Mesenchymal stem cell (in vitro differentiated cells and primary cell): ENCODE results near the gene TMEM134.

Experiments
- DNase-seq: peaks from one replicate; pipeline ENCODE4 v3.0.0-alpha.2; 2013
- H2AFZ ChIP-seq: one replicate; pipeline ENCODE4 v1.6.1; 2013; ENCODE audit warnings: low read depth, mild to moderate bottlenecking, control low read depth, inconsistent platforms, low read length, moderate library complexity
- H2AK5ac ChIP-seq: 2 replicates; pipeline ENCODE4 v1.6.1; 2013; ENCODE audit warnings: low read length, moderate library complexity, mild to moderate bottlenecking, inconsistent platforms; ENCODE audit not compliant: severe bottlenecking
- H2BK120ac ChIP-seq: one replicate; pipeline ENCODE4 v1.6.1; 2013; ENCODE audit warnings: low read depth, mild to moderate bottlenecking, inconsistent platforms, low read length, moderate library complexity
- H2BK12ac ChIP-seq, 2 experiments: one replicate each; pipeline ENCODE4 v1.6.1; 2013; ENCODE audit warnings: inconsistent platforms in 2 of 2, low read length in 2 of 2, mild to moderate bottlenecking in 2 of 2, moderate library complexity in 2 of 2, control low read depth in 1 of 2
- H2BK15ac ChIP-seq: one replicate; pipeline ENCODE4 v1.6.1; 2013; ENCODE audit warnings: mild to moderate bottlenecking, low read depth, inconsistent platforms; ENCODE audit not compliant: poor library complexity, severe bottlenecking
- H2BK5ac ChIP-seq: 2 replicates; pipeline ENCODE4 v1.6.1; 2013; ENCODE audit warnings: low read depth, mild to moderate bottlenecking, low read length, control low read depth, inconsistent platforms; ENCODE audit not compliant: poor library complexity, severe bottlenecking
- H3K14ac ChIP-seq, 2 experiments: one replicate each; pipeline ENCODE4 v1.6.1; 2013; ENCODE audit warnings: inconsistent platforms in 2 of 2, low read length in 2 of 2, control low read depth in 1 of 2, mild to moderate bottlenecking in 1 of 2, moderate library complexity in 1 of 2
- H3K18ac ChIP-seq, 2 experiments: one replicate each; pipeline ENCODE4 v1.6.1; 2013; ENCODE audit warnings: inconsistent platforms in 2 of 2, low read length in 2 of 2, control low read depth in 1 of 2, low read depth in 1 of 2, mild to moderate bottlenecking in 1 of 2
- H3K23ac ChIP-seq, 2 experiments: one replicate each; pipeline ENCODE4 v1.6.1; 2013; ENCODE audit warnings: inconsistent platforms in 2 of 2, low read length in 2 of 2, mild to moderate bottlenecking in 2 of 2, moderate library complexity in 2 of 2, control low read depth in 1 of 2
- H3K27ac ChIP-seq: 2 replicates; pipeline ENCODE4 v1.5.1; 2013; ENCODE audit warnings: mild to moderate bottlenecking, moderate library complexity, low read length, control low read depth, inconsistent platforms; ENCODE audit not compliant: poor library complexity, severe bottlenecking
- H3K27me3 ChIP-seq, 2 experiments: 2 replicates each; pipeline versions ENCODE4 v1.6.1 to v1.7.0; 2013; ENCODE audit warnings: low read length in 2 of 2, mild to moderate bottlenecking in 2 of 2, moderate library complexity in 2 of 2, control low read depth in 1 of 2, inconsistent platforms in 1 of 2; ENCODE audit not compliant: control insufficient read depth in 1 of 2, insufficient read depth in 1 of 2
- H3K36me3 ChIP-seq, 2 experiments: 2 replicates each; pipeline versions ENCODE4 v1.6.1 to v1.7.0; 2013; ENCODE audit warnings: low read length in 2 of 2, control low read depth in 1 of 2, inconsistent platforms in 1 of 2, low read depth in 1 of 2, mild to moderate bottlenecking in 1 of 2; ENCODE audit not compliant: insufficient read depth in 2 of 2, control insufficient read depth in 1 of 2
- H3K4ac ChIP-seq, 2 experiments: one replicate each; pipeline ENCODE4 v1.6.1; 2013; ENCODE audit warnings: inconsistent platforms in 2 of 2, low read length in 2 of 2, mild to moderate bottlenecking in 2 of 2, moderate library complexity in 2 of 2, control low read depth in 1 of 2, low read depth in 1 of 2
- H3K4me1 ChIP-seq: 2 replicates; pipeline ENCODE4 v1.6.1; 2013; ENCODE audit warnings: low read depth, low read length, control low read depth; ENCODE audit not compliant: control insufficient read depth, insufficient read depth
- H3K4me2 ChIP-seq: 2 replicates; pipeline ENCODE4 v1.6.1; 2013; ENCODE audit warnings: low read length, mild to moderate bottlenecking, inconsistent platforms; ENCODE audit not compliant: poor library complexity, severe bottlenecking
- H3K4me3 ChIP-seq, 2 experiments: 2 replicates each; pipeline versions ENCODE4 v1.5.1 to v1.7.0; 2013; ENCODE audit warnings: low read length in 2 of 2, mild to moderate bottlenecking in 2 of 2, control low read depth in 1 of 2, low read depth in 1 of 2; ENCODE audit not compliant: insufficient read depth in 1 of 2
- H3K79me1 ChIP-seq: replicated peaks from 2 replicates; pipeline ENCODE4 v1.6.1; 2013; ENCODE audit warnings: mild to moderate bottlenecking, control low read depth, low read length, inconsistent platforms; ENCODE audit not compliant: poor library complexity, severe bottlenecking
- H3K9ac ChIP-seq: 2 replicates; pipeline ENCODE4 v1.7.0; 2013; ENCODE audit warnings: mild to moderate bottlenecking, low read length, moderate library complexity
- H3K9me3 ChIP-seq: 2 replicates; pipeline ENCODE4 v1.7.0; 2013; ENCODE audit warnings: mild to moderate bottlenecking, low read length; ENCODE audit not compliant: control insufficient read depth
- H4K8ac ChIP-seq: one replicate; pipeline ENCODE4 v1.6.1; 2013; ENCODE audit warnings: inconsistent platforms, mild to moderate bottlenecking, low read length, moderate library complexity
- H4K91ac ChIP-seq: one replicate; pipeline ENCODE4 v1.6.1; 2013; ENCODE audit warnings: mild to moderate bottlenecking, low read length, inconsistent platforms
- WGBS: methylation state at CpG from one replicate; pipeline ENCODE4 v1.1.7; 2013; ENCODE audit warnings: mixed read lengths; 5-methylcytosine and 5-hydroxymethylcytosine counted together

Gene TMEM134

GRCh38 chr11:67420147-67420645 is 48.9 kb downstream of the TMEM134 start:
- H4K8ac ChIP-seq = peak overlapping the region; percentile 69
- WGBS = 66% methylated on average over 9 of the region's 15 CpGs
- peak overlapping the region; percentile 27 for H2AK5ac ChIP-seq
- H3K27me3 ChIP-seq = peaks cover 0 to 15% of the 10 kb centered on the region in 2 experiments
- H3K9ac ChIP-seq = peak overlapping the region; percentile 64
- peak overlapping the region; percentile 81 to 94 for H3K18ac ChIP-seq
- H2BK15ac ChIP-seq = no peak overlapping the region
- peaks cover 8% of the 10 kb centered on the region for H3K79me1 ChIP-seq
- peak overlapping the region; percentile 34 for H4K91ac ChIP-seq
- peak overlapping the region in 1 of 2 experiments; percentile 29 for H3K23ac ChIP-seq
- peak overlapping the region in 1 of 2 experiments; percentile 22 for H2BK12ac ChIP-seq
- peaks cover 52% of the 10 kb centered on the region for H3K4me1 ChIP-seq
- no peaks in the 10 kb centered on the region for H3K9me3 ChIP-seq
- H3K4ac ChIP-seq = peak overlapping the region in 1 of 2 experiments; percentile 53
- peak overlapping the region in 1 of 2 experiments; percentile 86 for H3K14ac ChIP-seq
- peak overlapping the region; percentile 40 for H2BK5ac ChIP-seq
- H3K4me3 ChIP-seq = peak overlapping the region; percentile 70 to 73
- DNase-seq = no peak
- peak overlapping the region; percentile 84 for H2AFZ ChIP-seq
- no peak overlapping the region for H3K27ac ChIP-seq
- no peak overlapping the region for H2BK120ac ChIP-seq
- H3K36me3 ChIP-seq = peaks cover 0 to 17% of the 10 kb centered on the region in 2 experiments
- H3K4me2 ChIP-seq = peak overlapping the region; percentile 80

- H3K4me1 ChIP-seq = peaks cover 55% of the 10 kb centered on the region
- no peaks in the 10 kb centered on the region for H3K9me3 ChIP-seq
- peaks cover 0 to 15% of the 10 kb centered on the region in 2 experiments for H3K36me3 ChIP-seq
- no peak overlapping the region for H4K8ac ChIP-seq
- H3K18ac ChIP-seq = no peak overlapping the region
- H2BK15ac ChIP-seq = no peak overlapping the region
- WGBS = 96% methylated on average over 21 of the region's 21 CpGs
- H2BK120ac ChIP-seq = no peak overlapping the region
- H3K4me3 ChIP-seq = no peak overlapping the region
- H3K9ac ChIP-seq = no peak overlapping the region
- H3K14ac ChIP-seq = no peak overlapping the region
- H2AFZ ChIP-seq = no peak overlapping the region
- H3K27ac ChIP-seq = no peak overlapping the region
- peak overlapping the region; percentile 25 for H4K91ac ChIP-seq
- no peak overlapping the region for H3K23ac ChIP-seq
- peak overlapping the region; percentile 80 for H3K4me2 ChIP-seq
- no peak overlapping the region for H3K4ac ChIP-seq
- H2AK5ac ChIP-seq = peak overlapping the region; percentile 7
- H3K27me3 ChIP-seq = peaks cover 5 to 22% of the 10 kb centered on the region in 2 experiments
- H2BK5ac ChIP-seq = no peak overlapping the region
- DNase-seq = no peak
- H2BK12ac ChIP-seq = no peak overlapping the region
- peaks cover 8% of the 10 kb centered on the region for H3K79me1 ChIP-seq
Measured at GRCh38 chr11:67419325-67420049, 49.6 kb downstream of the TMEM134 start.

- Histone ChIP-seq H4K91ac (no peak overlapping the region), H3K14ac (no peak overlapping the region), H2AK5ac (peak overlapping the region; percentile 34), H3K4me2 (no peak overlapping the region), H2AFZ (no peak overlapping the region), H4K8ac (no peak overlapping the region), H3K4me1 (peaks cover 54% of the 10 kb centered on the region), H3K36me3 (peaks cover 0 to 7% of the 10 kb centered on the region in 2 experiments), H2BK120ac (no peak overlapping the region), H2BK12ac (no peak overlapping the region), H3K27me3 (peaks cover 5 to 25% of the 10 kb centered on the region in 2 experiments), H3K18ac (no peak overlapping the region), H3K9me3 (no peaks in the 10 kb centered on the region), H2BK15ac (no peak overlapping the region), H3K27ac (no peak overlapping the region), H3K4ac (no peak overlapping the region), H3K9ac (no peak overlapping the region), H3K79me1 (peaks cover 8% of the 10 kb centered on the region), H2BK5ac (no peak overlapping the region), H3K23ac (no peak overlapping the region), H3K4me3 (peak overlapping the region in 1 of 2 experiments; percentile 15)
- no peak for DNase-seq
- 95% methylated on average over 26 of the region's 26 CpGs for WGBS
Measured at GRCh38 chr11:67418476-67419281, 50.4 kb downstream of the TMEM134 start.

- H3K27ac ChIP-seq = no peak overlapping the region
- WGBS = 89% methylated on average over 12 of the region's 12 CpGs
Measured at GRCh38 chr11:67417425-67417824, 51.6 kb downstream of the TMEM134 start.

More at GRCh38 chr11:67417425-67417824, 51.6 kb downstream of the TMEM134 start:
- H3K4ac ChIP-seq = no peak overlapping the region
- no peak overlapping the region for H2BK120ac ChIP-seq
- H3K36me3 ChIP-seq = peaks cover 0 to 4% of the 10 kb centered on the region in 2 experiments
- H4K8ac ChIP-seq = no peak overlapping the region
- H2AK5ac ChIP-seq = no peak overlapping the region
- H3K4me2 ChIP-seq = no peak overlapping the region
- no peak for DNase-seq
- no peak overlapping the region for H2BK5ac ChIP-seq
- H3K4me1 ChIP-seq = peaks cover 52% of the 10 kb centered on the region
- H2AFZ ChIP-seq = no peak overlapping the region
- peaks cover 15 to 37% of the 10 kb centered on the region in 2 experiments for H3K27me3 ChIP-seq
- peaks cover 8% of the 10 kb centered on the region for H3K79me1 ChIP-seq
- H2BK15ac ChIP-seq = no peak overlapping the region
- no peak overlapping the region for H2BK12ac ChIP-seq
- H3K9ac ChIP-seq = no peak overlapping the region
- H3K4me3 ChIP-seq = no peak overlapping the region
- H3K18ac ChIP-seq = no peak overlapping the region
- H3K23ac ChIP-seq = no peak overlapping the region
- no peak overlapping the region for H3K14ac ChIP-seq
- H4K91ac ChIP-seq = no peak overlapping the region
- H3K9me3 ChIP-seq = no peaks in the 10 kb centered on the region
